ENCODE data around the gene GALR2.
"Not testable (repeated sequence)": the region's sequence is repeated elsewhere in the genome, so short reads cannot be mapped to it uniquely, and the experiment has no call there.

GALR2 gene

DNA sequence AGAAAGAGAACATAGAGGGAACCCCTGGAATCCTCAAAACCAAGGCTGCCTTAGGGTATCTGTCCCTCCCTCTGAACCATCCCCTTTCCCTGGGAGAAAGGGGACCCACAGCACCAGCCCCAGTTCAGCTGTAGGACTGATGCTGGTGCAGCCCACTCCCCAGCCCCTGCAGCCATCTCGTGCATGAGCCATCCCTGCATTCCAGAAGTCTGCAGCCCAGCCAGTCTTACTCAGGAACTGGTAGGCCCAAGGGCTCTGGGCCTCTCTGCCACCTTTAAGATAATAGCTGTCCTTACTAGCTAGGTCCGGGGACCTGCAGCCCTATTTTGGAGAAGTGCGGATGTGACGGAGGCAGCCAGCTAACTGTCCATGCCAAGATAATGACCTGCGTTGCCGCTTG is 41.4 kb upstream of the GALR2 start:
- DNase-seq (ENCODE audit: low read depth) = no peak
- TF ChIP-seq, protein P1, sequence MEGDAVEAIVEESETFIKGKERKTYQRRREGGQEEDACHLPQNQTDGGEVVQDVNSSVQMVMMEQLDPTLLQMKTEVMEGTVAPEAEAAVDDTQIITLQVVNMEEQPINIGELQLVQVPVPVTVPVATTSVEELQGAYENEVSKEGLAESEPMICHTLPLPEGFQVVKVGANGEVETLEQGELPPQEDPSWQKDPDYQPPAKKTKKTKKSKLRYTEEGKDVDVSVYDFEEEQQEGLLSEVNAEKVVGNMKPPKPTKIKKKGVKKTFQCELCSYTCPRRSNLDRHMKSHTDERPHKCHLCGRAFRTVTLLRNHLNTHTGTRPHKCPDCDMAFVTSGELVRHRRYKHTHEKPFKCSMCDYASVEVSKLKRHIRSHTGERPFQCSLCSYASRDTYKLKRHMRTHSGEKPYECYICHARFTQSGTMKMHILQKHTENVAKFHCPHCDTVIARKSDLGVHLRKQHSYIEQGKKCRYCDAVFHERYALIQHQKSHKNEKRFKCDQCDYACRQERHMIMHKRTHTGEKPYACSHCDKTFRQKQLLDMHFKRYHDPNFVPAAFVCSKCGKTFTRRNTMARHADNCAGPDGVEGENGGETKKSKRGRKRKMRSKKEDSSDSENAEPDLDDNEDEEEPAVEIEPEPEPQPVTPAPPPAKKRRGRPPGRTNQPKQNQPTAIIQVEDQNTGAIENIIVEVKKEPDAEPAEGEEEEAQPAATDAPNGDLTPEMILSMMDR (conservative IDR thresholded peaks at IDR 0.05; ENCODE audit: low read depth, low read length) = no peak

DNA sequence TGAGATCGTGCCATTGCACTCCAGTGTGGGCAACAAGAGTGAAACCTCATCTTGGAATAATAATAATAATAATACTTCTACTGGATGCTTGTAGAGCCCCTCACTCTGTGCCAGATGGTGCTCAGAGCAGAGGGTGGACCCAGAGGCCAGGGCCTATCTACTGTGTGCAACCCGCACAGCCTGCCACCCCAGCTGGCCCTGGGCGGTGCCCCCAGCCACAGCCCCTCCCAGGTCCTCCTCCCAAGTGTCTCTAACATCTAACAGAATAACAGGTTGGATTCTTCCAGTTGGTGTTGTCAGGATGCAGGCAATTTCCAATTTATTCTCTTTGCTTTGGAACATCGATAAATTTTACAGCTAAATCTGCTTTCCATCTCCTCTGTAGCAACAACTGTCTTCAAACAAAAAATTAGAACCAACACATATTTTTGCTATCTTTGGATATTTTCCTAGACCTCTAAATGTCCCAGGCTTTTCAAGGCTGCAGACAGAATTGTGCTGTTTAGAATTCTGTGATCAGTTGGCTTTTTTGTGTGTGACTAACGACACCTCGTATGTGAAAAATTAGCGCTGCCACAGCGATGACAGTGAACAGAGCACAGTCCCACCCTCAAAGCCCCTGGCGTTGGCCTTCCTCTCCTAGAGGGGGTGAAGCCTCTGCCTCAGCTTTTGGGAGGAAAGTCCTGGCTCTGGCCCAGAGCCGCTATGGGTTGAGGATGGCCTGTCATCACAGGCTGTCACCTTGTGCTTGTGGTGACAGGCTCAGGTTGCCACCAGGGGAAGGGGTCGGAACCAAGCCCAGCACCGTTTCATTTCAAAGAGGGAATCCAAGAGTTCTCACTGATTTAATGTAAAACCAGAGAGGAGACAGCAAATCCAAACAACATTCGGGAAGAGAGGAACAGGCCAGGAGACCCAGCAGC is 39.9 kb upstream of the GALR2 start:
- DNase-seq (ENCODE audit: low read depth) = no peak
- no peak overlapping the region for H3K4me3 ChIP-seq (ENCODE audit: low read length)
- TF ChIP-seq, protein P1 (conservative IDR thresholded peaks at IDR 0.05; ENCODE audit: low read depth, low read length) = no peak

More for the DNA sequence above, 41.4 kb upstream of the GALR2 start:
- no peak overlapping the region for H3K4me3 ChIP-seq (ENCODE audit: low read length)

DNA sequence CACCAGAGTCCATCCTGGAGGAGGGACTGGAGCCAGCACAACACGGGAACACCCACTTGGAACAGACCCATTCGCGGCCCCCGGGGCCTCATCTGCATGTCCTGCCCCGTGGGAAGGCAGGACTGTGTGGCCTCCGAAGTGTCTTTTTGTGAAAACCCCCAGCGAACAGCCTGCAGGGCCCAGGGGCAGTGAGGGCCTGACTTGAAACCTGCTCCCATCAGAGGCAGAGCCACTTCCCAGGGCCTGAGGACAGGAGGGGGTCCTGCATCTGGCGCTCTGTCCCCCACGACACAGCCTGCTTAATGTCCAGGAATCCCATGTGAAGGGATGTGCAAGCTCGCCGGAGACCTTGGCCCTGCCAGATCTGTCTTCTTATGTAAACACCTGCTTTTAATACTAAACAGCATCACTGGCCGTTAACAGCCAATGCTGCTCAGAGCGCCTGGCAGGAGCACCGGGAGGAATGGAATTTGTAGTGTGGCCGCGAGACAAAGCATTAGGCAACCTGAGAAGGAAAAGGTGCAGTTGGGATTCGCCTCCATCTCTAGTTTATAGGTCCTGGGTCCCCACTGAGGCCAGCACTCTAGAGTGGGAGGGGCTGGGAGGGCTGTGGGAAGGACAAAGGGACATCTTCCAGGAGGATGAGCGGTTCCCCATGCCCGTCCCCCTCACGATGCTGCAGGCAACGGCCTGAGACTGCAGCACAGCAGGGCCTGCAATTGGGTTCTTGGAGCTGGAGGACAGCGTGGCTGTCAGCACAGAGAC is 37.9 kb upstream of the GALR2 start:
- H3K4me3 ChIP-seq (ENCODE audit: low read length) = no peak overlapping the region
- TF ChIP-seq, protein P1 (conservative IDR thresholded peaks at IDR 0.05; ENCODE audit: low read depth, low read length) = no peak
- no peak for DNase-seq (ENCODE audit: low read depth)

DNA sequence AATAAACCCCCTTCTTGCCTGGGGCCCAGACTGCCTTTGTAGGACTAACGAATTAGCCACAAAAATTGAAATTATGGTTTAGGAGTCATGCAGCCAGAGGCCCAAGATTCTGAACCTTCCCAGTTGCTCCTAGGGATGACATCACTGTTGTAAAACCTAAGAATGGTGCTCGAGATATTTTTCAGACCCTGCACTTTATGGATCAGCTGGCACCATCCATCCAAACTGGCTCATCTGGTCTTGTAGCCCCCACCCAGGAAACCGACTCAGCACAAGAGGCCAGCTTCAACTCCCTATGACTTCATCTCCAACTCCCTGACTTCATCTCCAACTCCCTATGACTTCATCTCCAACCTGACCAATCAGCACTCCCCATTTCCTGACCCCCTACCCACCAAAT is 36.5 kb upstream of the GALR2 start:
- TF ChIP-seq, protein P1 (conservative IDR thresholded peaks at IDR 0.05; ENCODE audit: low read depth, low read length) = no peak
- DNase-seq (ENCODE audit: low read depth) = no peak
- no peak overlapping the region for H3K4me3 ChIP-seq (ENCODE audit: low read length)

DNA sequence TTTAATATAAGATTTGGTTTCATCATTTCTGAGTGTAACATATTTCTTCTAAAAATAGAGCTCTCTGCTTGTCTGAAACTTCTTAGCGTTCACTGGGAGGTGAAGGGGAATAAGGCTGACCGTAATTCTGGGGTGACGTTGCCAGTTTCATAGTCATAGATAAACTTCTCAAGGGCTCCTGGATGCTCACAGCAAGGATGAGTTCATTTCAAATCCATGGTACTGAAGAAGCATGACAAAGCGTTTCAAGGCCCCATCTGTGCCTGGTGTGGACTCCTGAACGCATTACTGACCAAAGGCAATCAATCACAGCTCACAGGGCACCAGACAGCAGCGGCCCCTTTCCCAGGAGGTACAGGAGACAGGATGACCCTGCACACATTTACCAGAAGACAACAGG is 35.5 kb upstream of the GALR2 start:
- TF ChIP-seq, protein P1 (conservative IDR thresholded peaks at IDR 0.05; ENCODE audit: low read depth, low read length) = no peak
- H3K4me3 ChIP-seq (ENCODE audit: low read length) = no peak overlapping the region
- no peak for DNase-seq (ENCODE audit: low read depth)

DNA sequence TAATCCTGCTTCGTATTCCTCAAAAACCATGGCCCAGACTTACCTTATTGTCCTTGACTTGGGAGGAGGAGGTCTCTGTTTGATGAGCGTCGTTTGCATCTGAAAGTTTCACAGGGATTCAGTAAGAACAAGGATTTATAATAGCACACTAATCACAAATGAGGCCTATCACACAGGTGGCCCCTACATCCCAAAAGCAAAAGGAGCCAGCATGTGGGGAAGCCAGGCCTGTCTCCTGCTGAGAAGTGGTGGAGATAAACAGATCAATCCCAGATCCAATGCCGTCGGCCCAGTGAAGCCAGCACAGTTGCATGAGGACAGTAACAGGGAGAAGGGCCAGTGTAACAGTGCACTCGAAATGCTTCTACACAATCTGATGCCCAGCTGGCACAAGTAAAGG is 34.2 kb upstream of the GALR2 start:
- TF ChIP-seq, protein P1 (conservative IDR thresholded peaks at IDR 0.05; ENCODE audit: low read depth, low read length) = no peak
- DNase-seq (ENCODE audit: low read depth) = no peak
- H3K4me3 ChIP-seq (ENCODE audit: low read length) = no peak overlapping the region

DNA sequence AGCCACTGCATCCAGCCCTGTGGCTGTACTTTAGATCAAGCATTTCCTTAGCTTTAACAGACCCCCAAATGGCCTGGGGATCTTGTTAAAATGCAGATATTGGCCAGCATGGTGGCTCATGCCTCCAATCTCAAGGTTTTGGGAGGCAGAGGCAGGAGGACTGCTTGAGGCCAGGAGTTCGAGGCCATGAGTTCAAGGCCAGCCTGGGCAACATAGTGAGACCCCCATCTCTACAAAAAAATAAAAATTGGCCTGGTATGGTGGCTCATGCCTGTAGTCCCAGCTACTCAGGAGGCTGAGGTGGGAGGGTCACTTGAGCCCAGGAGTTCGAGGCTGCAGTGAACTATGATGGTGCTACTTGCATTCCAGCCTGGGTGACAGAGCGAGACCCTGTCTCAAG is 31.7 kb upstream of the GALR2 start:
- H3K4me3 ChIP-seq (ENCODE audit: low read length) = not testable (repeated sequence)

DNA sequence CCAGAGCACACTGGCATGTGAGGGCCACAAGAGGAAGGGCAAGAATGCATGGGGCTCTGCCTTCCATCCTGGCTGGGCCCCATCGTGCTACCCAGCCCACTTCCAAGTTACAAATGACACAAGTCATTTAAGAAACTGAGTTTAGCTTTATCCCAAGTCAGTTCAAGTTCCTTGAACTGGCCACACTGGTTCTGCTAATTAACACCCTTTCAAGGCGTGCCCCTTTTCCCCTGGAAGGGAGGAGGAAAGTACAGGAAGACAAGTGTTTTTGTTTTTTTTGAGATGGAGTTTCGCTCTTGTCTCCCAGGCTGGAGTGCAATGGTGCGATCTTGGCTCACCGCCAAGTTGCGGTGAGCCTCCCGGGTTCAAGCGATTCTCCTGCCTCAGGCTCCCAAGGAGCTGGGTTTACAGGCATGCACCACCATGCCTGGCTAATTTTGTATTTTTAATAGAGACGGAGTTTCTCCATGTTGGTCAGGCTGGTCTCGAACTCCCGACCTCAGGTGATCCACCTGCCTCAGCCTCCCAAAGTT is 30.0 kb upstream of the GALR2 start:
- not testable (repeated sequence) for DNase-seq (ENCODE audit: low read depth); H3K4me3 ChIP-seq (ENCODE audit: low read length)

More for the DNA sequence above, 31.7 kb upstream of the GALR2 start:
- not testable (repeated sequence) for DNase-seq (ENCODE audit: low read depth)
